Endothelial cell of umbilical vein (primary cell): ENCODE measurements around the gene ALOX5. TPM values are rescaled to one million over a fixed set of nuclear protein-coding genes. Genes with fewer than 3 reads are reported as not detected.
A peak's percentile ranks its signal among the peaks of the same experiment; 100 is the strongest.

ENCODE experiments used
- BruUV-seq: library from RNA; stranded (reverse); fragments of 400-500 nt; replicated peaks from 2 replicates; lab custom pipeline; 2021; lab: Mats Ljungman, UMichigan
- CTCF ChIA-PET: fragments of 300-600, 350-600 bp; sonication (Branson Sonifier 250); formaldehyde crosslinking; loops from one replicate; lab custom pipeline; 2021; ENCODE audit warnings: antibody characterized with exemption, inconsistent platforms; lab: Charles Lee
- POLR2A ChIA-PET: fragments of 300-600, 350-600 bp; sonication (Branson Sonifier 250); formaldehyde crosslinking; loops from one replicate; lab custom pipeline; 2021; ENCODE audit warnings: antibody characterized with exemption, inconsistent platforms; lab: Charles Lee
- DNase-seq: peaks from one replicate; pipeline ENCODE4 v3.0.0-alpha.2; 2011; ENCODE audit warnings: low read depth, low spot score
- FAIRE-seq: peaks from 2 replicates; lab custom pipeline; 2011; peaks lifted over from hg19 to GRCh38; lab: Jason Lieb, UNC
- H2AFZ ChIP-seq: 2 replicates; pipeline ENCODE4 v1.6.0; 2012; ENCODE audit warnings: low read depth, low read length, control low read depth, inconsistent platforms
- H3K27ac ChIP-seq: 2 replicates; pipeline ENCODE4 v1.5.1; 2011; ENCODE audit warnings: low read depth, mild to moderate bottlenecking, control low read depth, low read length, moderate library complexity; ENCODE audit not compliant: insufficient read depth
- H3K27me3 ChIP-seq, 2 experiments: 2 replicates each; pipeline versions ENCODE4 v1.6.0 to v1.6.1; 2011; ENCODE audit warnings: low read length in 2 of 2, mixed read lengths in 1 of 2; ENCODE audit not compliant: control insufficient read depth in 2 of 2, insufficient read depth in 2 of 2
- H3K36me3 ChIP-seq, 2 experiments: 2 replicates in 1 of 2; 3 replicates in 1 of 2; pipeline ENCODE4 v1.5.1; 2011; ENCODE audit warnings: low read length in 2 of 2, mild to moderate bottlenecking in 1 of 2, moderate library complexity in 1 of 2; ENCODE audit not compliant: control insufficient read depth in 2 of 2, insufficient read depth in 2 of 2; ENCODE audit errors: extremely low read depth in 1 of 2
- H3K4me1 ChIP-seq: 3 replicates; pipeline ENCODE4 v1.5.1; 2011; ENCODE audit warnings: mild to moderate bottlenecking, low read length; ENCODE audit not compliant: control insufficient read depth, insufficient read depth; ENCODE audit errors: extremely low read depth
- H3K4me2 ChIP-seq: 2 replicates; pipeline ENCODE4 v1.6.1; 2011; ENCODE audit warnings: low read length, control low read depth, mixed read lengths; ENCODE audit not compliant: insufficient read depth
- H3K4me3 ChIP-seq, 3 experiments: fragments of 200-600 bp in 1 of 3; sonication (generic), shearing (Covaris generic) in 1 of 3; replicated peaks in 1 of 3; 2 replicates each; pipeline ENCODE4 v1.5.1; 2011 to 2016; ENCODE audit warnings: control low read depth in 3 of 3, low read length in 3 of 3, mild to moderate bottlenecking in 2 of 3, inconsistent platforms in 1 of 3, low read depth in 1 of 3, moderate library complexity in 1 of 3; ENCODE audit not compliant: insufficient read depth in 1 of 3
- H3K79me2 ChIP-seq: 2 replicates; pipeline ENCODE4 v1.6.0; 2012; ENCODE audit warnings: low read length, inconsistent platforms; ENCODE audit not compliant: control insufficient read depth, insufficient read depth
- H3K9ac ChIP-seq: replicated peaks from 2 replicates; pipeline ENCODE3; 2011; ENCODE audit warnings: low read length, control low read depth; ENCODE audit not compliant: insufficient read depth; ENCODE audit errors: extremely low read depth
- H3K9me1 ChIP-seq: replicated peaks from 3 replicates; pipeline ENCODE4 v1.6.0; 2011; ENCODE audit warnings: mild to moderate bottlenecking, low read length; ENCODE audit not compliant: control insufficient read depth, insufficient read depth; ENCODE audit errors: extremely low read depth
- H3K9me3 ChIP-seq: replicated peaks from 2 replicates; pipeline ENCODE4 v1.5.1; 2012; ENCODE audit warnings: low read length, inconsistent platforms; ENCODE audit not compliant: control insufficient read depth, insufficient read depth
- H4K20me1 ChIP-seq: replicated peaks from 2 replicates; pipeline ENCODE3; 2011; ENCODE audit warnings: mild to moderate bottlenecking, low read length; ENCODE audit not compliant: control insufficient read depth, insufficient read depth; ENCODE audit errors: extremely low read depth
- CTCF ChIP-seq, 2 donors: IDR thresholded peaks; 1 replicate in 1 of 2; 2 replicates in 1 of 2; pipeline ENCODE4 v1.5.1; 2011; ENCODE audit warnings: low read length in 2 of 2, mild to moderate bottlenecking in 2 of 2, moderate library complexity in 2 of 2, control low read depth in 1 of 2, inconsistent platforms in 1 of 2, low read depth in 1 of 2; ENCODE audit not compliant: insufficient read depth in 1 of 2; ENCODE audit errors: extremely low read depth in 1 of 2
- EZH2 ChIP-seq: IDR thresholded peaks from 2 replicates; pipeline ENCODE4 v1.6.1; 2012; ENCODE audit warnings: borderline replicate concordance, low read depth, mild to moderate bottlenecking, moderate library complexity, low read length, inconsistent platforms; ENCODE audit not compliant: severe bottlenecking
- FOS ChIP-seq: IDR thresholded peaks from 2 replicates; pipeline ENCODE4 v1.6.1; 2011; ENCODE audit warnings: mild to moderate bottlenecking, low read length, moderate library complexity, borderline replicate concordance; ENCODE audit not compliant: insufficient read depth
- GATA2 ChIP-seq: IDR thresholded peaks from 2 replicates; pipeline ENCODE4 v1.7.0; 2011; ENCODE audit warnings: low read depth, mild to moderate bottlenecking, moderate library complexity, mixed read lengths, low read length; ENCODE audit not compliant: insufficient read length, insufficient read depth
- JUN ChIP-seq: IDR thresholded peaks from 2 replicates; pipeline ENCODE4 v1.6.1; 2011; ENCODE audit warnings: borderline replicate concordance, low read depth; ENCODE audit not compliant: insufficient read length, insufficient read depth
- MYC ChIP-seq: IDR thresholded peaks from one replicate; pipeline ENCODE4 v1.6.1; 2011; ENCODE audit warnings: mild to moderate bottlenecking, low read depth, low read length
- POLR2A ChIP-seq: IDR thresholded peaks from 2 replicates; pipeline ENCODE4 v1.6.1; 2012; ENCODE audit warnings: low read depth, mild to moderate bottlenecking, control low read depth, low read length
- POLR2AphosphoS5 ChIP-seq: IDR thresholded peaks from 2 replicates; pipeline ENCODE4 v1.6.1; 2012; ENCODE audit warnings: low read depth, mild to moderate bottlenecking, control low read depth, low read length, moderate library complexity; ENCODE audit not compliant: insufficient read depth
- dilution Hi-C: fragments of 300-500 bp; cut with MboI; formaldehyde crosslinking; loops from one replicate; pipeline ENCODE4 v1.15.0; 2019; ENCODE audit warnings: low sequenced_read_pairs; ENCODE audit not compliant: extremely low pct_ligation_motif_present
- intact Hi-C: fragments of 100-400 bp; cut with micrococcal nuclease; formaldehyde crosslinking; loops from one replicate; pipeline ENCODE4 v1.10.0; 2022
- polyA plus RNA-seq, 4 experiments: library from polyadenylated mRNA; depleted of rRNA in 3 of 4; stranded (reverse) in 3 of 4; unstranded in 1 of 4; fragments of >200 nt; gene quantifications; 2 replicates each; pipeline versions ENCODE4 v1.2.1 to v1.2.3, GENCODE V29; 2011 to 2012; ENCODE audit warnings: missing spikeins in 1 of 4
- total RNA-seq: library from RNA; stranded (reverse); gene quantifications from 2 replicates; pipeline ENCODE4 v1.2.3, GENCODE V29; 2021
- TF ChIP-seq, protein P1 (sequence below): IDR thresholded peaks from 2 replicates; pipeline ENCODE4 v1.6.1; 2011; ENCODE audit not compliant: insufficient read depth, insufficient read length

The ALOX5 gene
- total and polyA plus RNA-seq, 2 donors (not counting 3 experiments of a cell fraction or from before 2014, with no cell fraction given), result 0.04 TPM; not detected in 1

GRCh38 chr10:45418417-45418848 is 44.4 kb downstream of the ALOX5 start:
- Histone ChIP-seq H3K4me3 (peak overlapping the region; percentile 47 to 52 (median 52)), H3K27me3 (no peaks in the 10 kb centered on the region), H3K79me2 (no peaks in the 10 kb centered on the region), H3K9ac (no peak overlapping the region), H3K9me1 (no peaks in the 10 kb centered on the region), H3K4me1 (peaks cover 15% of the 10 kb centered on the region), H3K27ac (no peak overlapping the region), H3K4me2 (peak overlapping the region; percentile 81), H2AFZ (peak overlapping the region; percentile 95), H4K20me1 (no peaks in the 10 kb centered on the region), H3K36me3 (no peaks in the 10 kb centered on the region), H3K9me3 (no peaks in the 10 kb centered on the region)
- BruUV-seq, result no TSS peak
- TF ChIP-seq CTCF (IDR thresholded peaks at IDR 0.05; ENCODE audit: extremely low read depth in 1 of 2, insufficient read depth in 1 of 2, low read depth in 1 of 2, low read length in 2 of 2) (no peak), FOS (no peak), GATA2 (no peak), POLR2A (no peak), POLR2AphosphoS5 (no peak), EZH2 (no peak), JUN (no peak), MYC (no peak)
- TF ChIP-seq, protein P1, sequence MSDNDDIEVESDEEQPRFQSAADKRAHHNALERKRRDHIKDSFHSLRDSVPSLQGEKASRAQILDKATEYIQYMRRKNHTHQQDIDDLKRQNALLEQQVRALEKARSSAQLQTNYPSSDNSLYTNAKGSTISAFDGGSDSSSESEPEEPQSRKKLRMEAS, result no peak
- intact Hi-C loops, result no loop called here
- POLR2A ChIA-PET, result no interaction called here
- CTCF ChIA-PET, result no interaction called here
- FAIRE-seq (no peak), DNase-seq (no peak)
- dilution Hi-C loops, result no loop called here
